Activated CD4-positive, alpha-beta T cell treated with anti-CD3 and anti-CD28 coated beads, Interleukin-2, amount 50 U/mL, for 1 hour (primary cell): ENCODE results near the gene ADGRL3.
"Not testable (repeated sequence)": the region's sequence is repeated elsewhere in the genome, so short reads cannot be mapped to it uniquely, and the experiment has no call there.

Source experiments
- DNase-seq: peaks from one replicate; pipeline ENCODE4 v3.0.0-alpha.2; 2020

The ADGRL3 gene

GRCh38 chr4:61571761-61572559, 371.8 kb downstream of the ADGRL3 start:
- no peak for DNase-seq

DNA sequence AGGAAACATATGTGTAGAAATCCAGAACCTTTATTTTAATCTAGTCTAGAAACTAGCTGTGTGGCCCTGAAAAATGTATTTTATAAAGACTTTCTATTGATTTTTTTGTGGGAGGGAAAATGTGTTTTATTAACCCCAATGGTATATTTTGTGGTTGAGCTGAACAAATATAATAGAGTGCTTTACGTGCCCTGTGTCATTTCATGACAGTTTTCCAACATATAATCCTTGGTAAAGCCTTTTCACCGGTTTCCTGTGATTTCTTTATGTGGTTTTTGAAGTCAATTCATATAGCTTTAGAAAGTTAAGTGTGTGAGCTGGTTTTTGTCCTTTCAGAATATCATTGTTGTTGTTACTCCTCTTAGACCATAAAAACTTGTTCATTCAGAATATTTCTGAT, 375.7 kb downstream of the ADGRL3 start:
- no peak for DNase-seq

GRCh38 chr4:61579786-61580185, 379.7 kb downstream of the ADGRL3 start:
- no peak for DNase-seq

DNA sequence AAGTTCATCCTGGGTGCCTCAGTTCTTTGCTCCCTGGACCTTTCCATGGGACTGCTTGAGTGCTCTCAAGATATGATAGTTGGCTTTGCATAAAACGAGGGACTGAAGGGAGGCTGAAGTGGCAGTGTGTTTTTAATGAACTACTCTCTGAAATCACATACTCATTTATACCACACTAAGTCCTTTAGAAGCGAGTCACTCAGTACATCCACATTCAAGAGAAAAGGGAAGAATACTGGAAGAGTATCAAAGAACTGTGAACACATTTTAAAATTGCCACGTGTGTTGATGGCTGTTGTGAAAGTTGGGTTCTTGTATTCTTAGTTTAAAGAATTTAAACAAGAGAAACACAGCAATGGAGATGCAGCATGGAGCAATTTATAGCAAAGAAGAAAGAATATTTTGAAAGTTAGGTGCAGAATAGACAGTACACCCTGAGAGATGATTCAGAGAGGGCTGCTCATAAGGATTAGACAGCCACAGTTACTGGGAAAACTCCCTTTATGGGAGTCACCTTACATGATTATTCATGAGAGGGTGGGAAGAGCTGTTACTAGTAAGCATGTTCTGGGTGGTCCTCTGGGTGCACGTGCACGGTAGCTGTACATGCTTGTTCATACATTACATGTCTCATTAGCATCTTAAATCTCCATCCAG, 380.7 kb downstream of the ADGRL3 start:
- DNase-seq: no peak

DNA sequence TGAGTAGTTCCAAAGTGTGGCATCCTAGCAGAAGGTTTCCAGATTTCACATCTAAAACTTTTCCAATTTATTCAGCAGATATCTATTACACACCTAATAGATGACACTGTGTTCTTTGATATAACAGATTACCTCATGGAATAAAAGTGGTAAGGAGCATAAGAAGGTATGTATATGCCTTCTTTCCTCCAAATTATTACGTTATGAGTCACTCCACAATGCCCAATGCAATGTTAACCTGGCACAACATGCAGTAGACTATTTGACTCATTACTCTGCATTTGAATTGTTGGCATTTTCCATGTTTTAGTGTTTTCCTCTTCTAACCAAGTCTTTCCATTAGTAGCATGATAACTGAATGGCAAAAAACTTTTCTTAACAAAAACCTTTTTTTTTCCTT, 383.6 kb downstream of the ADGRL3 start:
- DNase-seq: no peak

- no peak for DNase-seq
These were observed 388.7 kb downstream of the ADGRL3 start for GRCh38 chr4:61588621-61589402.

DNA sequence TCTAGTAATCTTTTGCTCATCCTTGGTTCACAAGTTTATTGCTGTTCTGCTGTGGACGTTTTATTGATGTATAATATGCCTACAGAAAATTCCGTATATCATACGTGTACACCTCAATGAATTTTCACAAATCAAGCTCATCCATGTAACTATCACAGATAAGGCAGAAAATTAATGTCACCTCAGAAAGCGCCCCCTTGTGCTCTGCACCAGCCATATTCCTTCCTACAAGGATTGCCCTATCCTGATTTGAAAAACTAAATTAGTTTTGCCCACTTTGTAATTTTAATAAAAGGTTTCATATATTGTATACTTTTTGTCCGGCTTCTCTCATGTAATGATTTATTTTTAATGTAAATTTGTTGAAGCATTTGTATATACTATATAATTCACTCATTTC, 390.8 kb downstream of the ADGRL3 start:
- DNase-seq: no peak

GRCh38 chr4:61596606-61597340, 396.6 kb downstream of the ADGRL3 start:
- no peak for DNase-seq

DNA sequence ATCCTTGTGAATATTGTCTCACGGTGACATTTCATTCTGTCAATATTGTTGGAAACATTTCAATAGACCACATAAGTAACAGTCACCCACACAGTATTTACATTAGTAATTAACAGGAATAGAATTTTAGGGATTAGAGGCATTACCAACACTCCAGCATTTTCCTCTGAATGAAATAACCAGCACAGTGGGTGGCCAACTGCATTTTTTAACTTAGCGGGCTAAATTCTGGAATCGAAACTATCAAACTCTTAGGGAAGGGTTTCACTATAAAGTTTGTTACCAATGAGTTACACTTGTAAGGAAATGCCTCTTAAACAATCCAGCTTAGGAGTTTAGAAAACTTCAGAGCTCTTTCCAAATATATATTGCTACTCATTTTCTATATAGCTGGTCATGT, 403.0 kb downstream of the ADGRL3 start:
- no peak for DNase-seq

- no peak for DNase-seq
These were observed 403.9 kb downstream of the ADGRL3 start for GRCh38 chr4:61604054-61604453.

GRCh38 chr4:61605984-61606383, 405.9 kb downstream of the ADGRL3 start:
- no peak for DNase-seq

DNA sequence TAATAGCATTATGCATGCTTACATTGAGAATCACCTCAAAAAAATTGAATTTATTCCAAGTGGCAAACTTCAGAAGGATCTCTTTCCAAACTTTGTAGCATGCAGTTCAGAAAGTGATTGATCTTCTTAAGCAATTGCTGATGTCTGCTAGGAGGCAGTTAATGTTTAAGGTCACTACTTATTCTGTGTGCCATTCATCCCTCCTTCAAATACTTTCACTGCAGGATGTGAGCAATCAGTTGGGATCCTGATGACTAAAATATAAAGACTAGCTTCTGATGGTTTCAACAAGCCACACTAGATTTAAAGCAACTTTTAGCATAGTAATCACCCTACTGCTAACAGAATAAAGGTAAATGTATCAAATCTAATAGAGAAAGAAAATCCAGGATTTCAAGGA, 414.1 kb downstream of the ADGRL3 start:
- no peak for DNase-seq

GRCh38 chr4:61619528-61619927, 419.4 kb downstream of the ADGRL3 start:
- DNase-seq: no peak

- DNase-seq: no peak
These were observed 428.2 kb downstream of the ADGRL3 start for GRCh38 chr4:61628282-61628681.

DNA sequence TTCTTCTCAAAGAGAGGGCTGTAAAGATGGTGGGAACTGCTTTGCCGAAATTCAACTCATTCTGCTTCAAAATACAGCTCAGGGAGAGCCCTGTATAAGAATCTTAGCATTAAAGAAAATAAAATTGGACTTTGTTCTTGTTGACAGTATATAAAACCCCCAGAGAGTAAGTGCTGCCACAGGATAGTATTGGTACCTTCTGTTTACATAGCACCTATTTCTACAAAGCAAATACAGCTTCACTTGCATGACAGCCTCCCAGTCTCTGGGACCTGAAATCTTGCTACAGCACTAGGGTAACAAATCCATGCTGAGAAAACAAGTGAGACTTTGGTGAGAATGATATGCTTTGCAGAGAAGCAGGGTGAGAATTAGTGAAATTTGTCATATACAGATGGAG, 428.6 kb downstream of the ADGRL3 start:
- no peak for DNase-seq

DNA sequence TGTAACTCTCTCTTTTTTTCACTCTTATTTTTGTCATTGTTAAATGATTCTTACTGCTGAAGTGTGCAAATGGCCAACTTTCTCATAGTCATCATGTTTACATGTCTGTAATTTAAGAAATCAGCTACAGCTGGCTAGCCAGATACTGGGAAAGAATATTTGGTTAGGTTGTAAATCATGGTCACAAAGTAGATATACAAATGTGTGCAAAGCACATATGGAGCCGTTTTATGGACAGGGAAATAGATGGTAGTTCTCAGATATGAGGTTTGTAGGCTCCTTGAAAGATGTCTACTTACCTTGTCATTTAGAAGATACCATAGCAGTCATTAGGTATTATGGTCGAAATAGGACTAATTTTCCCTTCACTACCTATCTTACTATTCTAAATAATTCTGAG, 430.4 kb downstream of the ADGRL3 start:
- DNase-seq: no peak

GRCh38 chr4:61638591-61638990, 438.5 kb downstream of the ADGRL3 start:
- no peak for DNase-seq

DNA sequence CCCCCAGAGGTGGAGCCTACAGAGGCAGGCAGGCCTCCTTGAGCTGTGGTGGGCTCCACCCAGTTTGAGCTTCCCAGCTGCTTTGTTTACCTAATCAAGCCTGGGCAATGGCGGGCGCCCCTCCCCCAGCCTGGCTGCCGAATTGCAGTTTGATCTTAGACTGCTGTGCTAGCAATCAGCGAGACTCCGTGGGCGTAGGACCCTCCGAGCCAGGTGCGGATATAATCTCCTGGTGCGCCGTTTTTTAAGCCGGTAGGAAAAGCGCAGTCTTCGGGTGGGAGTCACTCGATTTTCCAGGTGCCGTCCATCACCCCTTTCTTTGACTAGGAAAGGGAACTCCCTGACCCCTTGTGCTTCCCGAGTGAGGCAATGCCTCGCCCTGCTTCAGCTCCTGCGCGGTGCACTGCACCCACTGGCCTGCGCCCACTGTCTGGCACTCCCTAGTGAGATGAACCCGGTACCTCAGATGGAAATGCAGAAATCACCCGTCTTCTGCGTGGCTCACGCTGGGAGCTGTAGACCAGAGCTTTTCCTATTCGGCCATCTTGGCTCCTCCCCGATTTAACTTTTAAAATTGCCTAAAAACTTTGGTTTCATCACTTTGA, 446.7 kb downstream of the ADGRL3 start:
- DNase-seq: not testable (repeated sequence)

- DNase-seq: no peak
These were observed 448.1 kb downstream of the ADGRL3 start for GRCh38 chr4:61648264-61648663.

DNA sequence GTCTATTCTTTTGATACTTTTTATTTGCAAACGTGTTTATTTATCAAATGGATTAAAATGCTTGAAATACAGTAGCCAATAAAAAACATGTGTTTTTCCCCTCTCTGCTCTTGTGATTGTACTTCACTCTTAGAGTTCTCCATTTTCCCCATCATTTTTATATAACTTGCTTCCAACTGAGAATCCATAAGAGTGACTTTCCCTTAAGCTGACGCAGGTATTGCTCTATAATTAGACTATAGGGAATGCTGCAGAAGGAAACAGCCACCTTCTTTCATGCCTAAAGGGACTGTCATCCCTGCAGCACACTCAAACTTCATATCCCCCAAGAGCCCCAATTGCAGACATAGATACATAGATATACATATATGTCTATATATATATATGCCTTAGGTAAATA, 456.9 kb downstream of the ADGRL3 start:
- DNase-seq: no peak

- no peak for DNase-seq
These were observed 461.8 kb downstream of the ADGRL3 start for GRCh38 chr4:61661960-61662359.

DNA sequence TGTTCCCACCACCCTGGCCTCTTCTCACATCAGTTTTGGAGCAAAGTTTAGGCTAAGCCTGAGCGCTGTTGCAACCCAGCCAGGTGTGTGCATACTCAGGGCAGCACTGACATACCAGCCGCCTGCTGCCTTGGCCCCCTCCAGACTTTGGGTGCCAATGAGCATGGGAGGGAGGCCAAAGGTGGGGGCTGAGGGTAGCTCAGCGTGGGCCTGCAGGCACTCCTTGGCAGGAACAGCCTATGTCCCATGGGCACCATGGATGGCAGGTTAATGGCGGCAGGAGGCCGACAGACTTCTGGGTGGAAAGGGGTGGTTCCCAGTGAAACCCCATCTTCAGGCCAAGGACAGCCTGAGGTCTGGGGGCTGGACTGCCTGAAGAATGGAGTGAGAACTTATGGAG, 462.2 kb downstream of the ADGRL3 start:
- DNase-seq: no peak

DNA sequence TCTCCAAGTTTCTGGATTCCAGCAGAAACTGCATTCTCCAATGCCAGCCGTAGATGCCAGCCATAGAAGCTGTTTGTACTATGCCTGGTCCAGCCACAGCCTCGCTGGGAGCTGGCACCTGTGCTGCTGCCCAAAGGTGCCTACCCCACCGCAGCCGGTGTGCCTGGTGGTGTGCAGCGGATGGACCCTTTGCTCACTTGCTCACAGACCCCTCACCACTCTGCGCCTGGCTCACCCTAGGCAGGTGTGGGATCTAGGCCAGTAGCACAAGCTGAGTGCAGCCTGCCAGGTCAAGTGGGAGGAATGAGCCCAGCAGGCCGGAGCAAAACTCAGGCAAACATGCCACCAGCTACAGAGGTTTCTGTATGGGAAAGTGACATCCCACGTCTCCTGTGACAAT, 463.2 kb downstream of the ADGRL3 start:
- no peak for DNase-seq
